Glomerular endothelial cell (primary cell): ENCODE data around the gene APOL2. TPM values are rescaled to one million over a fixed set of nuclear protein-coding genes. Genes with fewer than 3 reads are reported as not detected.
"Not testable (repeated sequence)": the region's sequence is repeated elsewhere in the genome, so short reads cannot be mapped to it uniquely, and the experiment has no call there.

ENCODE experiments used
- DNase-seq: peaks from one replicate; pipeline ENCODE4 v3.0.0-alpha.2; 2011; ENCODE audit warnings: low read depth, low spot score; ENCODE audit errors: extremely low read depth
- total RNA-seq: library from RNA; depleted of rRNA; stranded (reverse); fragments of >200 nt; gene quantifications from 2 replicates; pipeline ENCODE4 v1.2.3, GENCODE V29; 2015

The APOL2 gene
- total RNA-seq, 1 donor from 2014 or later = 87.6 TPM

GRCh38 chr22:36244522-36245391, 5.4 kb upstream of the APOL2 start:
- DNase-seq = no peak

GRCh38 chr22:36243986-36244385, 4.7 kb upstream of the APOL2 start:
- DNase-seq = no peak

DNA sequence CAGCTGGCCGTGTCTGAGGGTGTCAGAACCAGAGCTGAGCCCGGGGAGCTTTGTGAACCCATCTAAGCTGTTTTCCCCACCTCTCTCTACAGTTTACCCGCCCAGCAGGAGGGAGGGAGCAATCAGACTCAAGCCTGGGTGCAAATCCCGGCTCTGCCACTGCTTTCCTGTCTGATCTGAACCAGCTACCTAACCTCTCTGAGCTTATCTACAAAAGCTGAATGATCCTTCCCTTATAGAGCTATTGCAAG, 252 bp downstream of the APOL2 start:
- DNase-seq = no peak

DNA sequence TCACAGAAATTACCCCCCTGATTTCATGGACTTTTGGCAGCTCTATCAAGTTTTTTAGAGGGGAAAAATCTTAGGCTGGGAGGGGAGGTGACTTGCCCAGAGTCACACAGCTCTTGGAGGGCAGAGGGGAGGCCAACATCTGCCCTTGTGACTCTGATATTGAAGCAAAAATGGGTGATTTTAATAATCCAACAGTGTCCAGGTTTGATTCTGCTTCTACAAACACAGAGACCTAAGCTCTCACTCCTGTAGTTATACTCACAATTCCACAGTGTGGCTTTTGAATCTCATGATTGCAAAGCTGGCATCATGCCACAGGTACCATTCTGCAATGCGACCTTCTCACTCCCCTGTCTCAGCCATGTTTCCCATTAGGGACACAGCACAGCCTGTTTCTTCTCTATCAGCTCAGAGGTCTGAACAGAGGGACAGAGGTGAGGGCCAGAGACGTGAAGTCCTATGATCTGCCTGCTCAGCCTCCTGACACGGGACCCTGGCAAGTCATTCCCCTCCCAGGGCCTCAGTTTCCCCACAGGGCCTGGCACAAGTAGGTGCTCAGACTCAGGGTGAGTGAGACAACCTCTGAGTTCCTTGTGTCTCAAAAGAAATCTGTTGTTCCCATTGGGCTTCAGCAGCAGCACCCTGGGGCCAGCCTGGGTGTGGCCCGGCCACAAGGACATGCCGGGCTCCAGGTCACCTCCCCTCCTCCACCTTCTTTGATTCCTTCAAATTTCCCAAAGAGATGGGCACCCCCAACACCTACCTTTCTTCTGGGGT, 766 bp downstream of the APOL2 start:
- no peak for DNase-seq

- DNase-seq = no peak
Observed at GRCh38 chr22:36237462-36238372, 1.6 kb downstream of the APOL2 start.

GRCh38 chr22:36236388-36237319, 2.7 kb downstream of the APOL2 start:
- no peak for DNase-seq

DNA sequence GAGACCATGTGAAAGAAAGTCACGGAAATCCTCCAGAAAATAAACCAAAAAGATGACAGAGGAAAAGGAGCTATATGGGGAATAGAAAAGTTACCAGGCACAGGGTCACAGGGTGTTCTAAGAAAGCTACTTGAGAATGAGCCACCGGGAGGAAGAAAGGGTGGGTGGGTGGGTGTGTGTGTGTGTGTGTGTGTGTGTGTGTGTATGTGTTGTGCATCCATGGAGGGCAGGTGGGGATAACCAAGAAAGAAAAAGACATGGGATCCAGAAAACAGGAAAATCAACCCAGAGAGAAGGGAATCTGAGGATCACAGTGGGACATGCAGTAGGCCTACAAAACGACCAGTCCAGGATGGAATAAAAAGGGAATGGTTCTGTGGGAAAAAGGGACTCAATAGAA, 3.7 kb downstream of the APOL2 start:
- no peak for DNase-seq

DNA sequence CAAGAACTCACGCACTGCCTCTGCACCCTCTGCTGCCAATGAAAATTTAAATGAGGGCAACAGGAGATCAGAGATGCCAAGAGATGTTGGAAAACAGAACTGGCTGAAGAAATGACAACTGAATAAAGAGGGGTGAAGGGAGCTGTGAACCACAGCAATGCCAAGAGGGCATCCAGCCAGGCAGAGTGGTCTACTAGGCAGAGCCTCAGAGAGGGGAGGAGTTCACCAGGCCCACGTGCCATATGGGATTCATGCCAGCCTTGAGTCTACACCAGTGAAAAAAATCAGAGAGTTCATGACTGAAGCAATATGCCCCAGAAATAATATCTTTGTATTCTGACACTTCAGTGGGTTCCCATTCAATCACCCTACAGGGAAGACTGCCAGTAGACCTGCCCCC, 4.4 kb downstream of the APOL2 start:
- no peak for DNase-seq

DNA sequence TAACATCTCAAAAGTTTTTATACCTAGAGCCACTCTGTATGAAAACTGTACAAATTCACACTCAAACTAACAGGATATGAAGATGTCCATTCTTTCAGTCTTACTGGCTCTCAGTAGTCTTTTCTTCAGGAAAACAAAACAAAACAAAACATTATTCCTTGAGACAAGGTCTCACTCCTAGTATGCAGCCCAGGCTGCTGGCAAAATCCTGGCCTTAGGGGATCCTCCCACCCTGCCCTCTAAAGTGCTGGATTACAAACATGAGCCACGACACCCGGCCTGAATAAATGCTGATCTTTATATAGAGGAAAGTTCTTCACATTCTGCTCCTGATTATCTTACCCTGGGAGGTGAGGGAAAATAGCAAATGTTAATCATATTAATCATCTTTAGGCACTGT, 5.1 kb downstream of the APOL2 start:
- DNase-seq = no peak

DNA sequence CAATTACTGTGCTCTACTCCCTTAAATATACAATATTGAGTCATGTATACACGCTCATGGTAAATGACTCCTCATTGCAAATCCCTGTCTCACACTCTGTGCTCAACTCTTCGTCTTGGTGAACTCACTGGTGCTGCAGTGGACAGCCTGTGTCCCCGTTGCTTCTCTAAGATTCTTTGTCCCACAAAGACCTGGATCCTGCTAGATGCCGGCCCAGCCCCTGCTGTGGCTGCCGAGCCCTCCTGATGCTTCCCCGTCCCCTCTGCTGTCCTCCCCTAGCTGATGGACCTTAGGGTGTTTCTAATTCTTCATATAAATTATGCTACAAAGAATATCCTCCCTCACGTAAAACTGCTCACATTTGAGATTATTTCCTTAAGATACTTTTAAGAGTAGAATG, 5.5 kb downstream of the APOL2 start:
- no peak for DNase-seq

- no peak for DNase-seq
Observed at GRCh38 chr22:36232715-36233401, 6.5 kb downstream of the APOL2 start.

- DNase-seq = not testable (repeated sequence)
Observed at GRCh38 chr22:36231051-36231450, 8.3 kb downstream of the APOL2 start.

GRCh38 chr22:36229649-36230048, 9.7 kb downstream of the APOL2 start:
- DNase-seq = not testable (repeated sequence)

DNA sequence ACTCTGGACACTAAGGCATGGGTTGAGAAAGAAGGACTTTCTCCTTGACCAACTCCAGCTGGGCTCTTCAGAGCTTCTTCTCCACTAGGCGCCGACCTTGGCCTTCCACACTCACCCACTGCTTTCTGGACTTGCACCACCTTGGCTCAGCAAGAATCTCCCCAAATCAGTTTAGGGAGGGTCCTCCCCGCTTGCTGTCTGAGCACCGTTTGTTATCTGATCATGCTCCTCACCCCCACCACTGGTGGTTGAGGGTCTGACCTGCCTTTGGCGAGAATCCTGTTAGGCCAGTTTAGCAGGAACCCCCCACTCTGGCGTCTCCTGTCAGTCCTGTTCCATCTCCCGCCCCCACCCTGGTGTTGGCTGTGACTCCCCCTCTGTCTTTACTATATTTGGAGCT, 10.4 kb downstream of the APOL2 start:
- DNase-seq = no peak

DNA sequence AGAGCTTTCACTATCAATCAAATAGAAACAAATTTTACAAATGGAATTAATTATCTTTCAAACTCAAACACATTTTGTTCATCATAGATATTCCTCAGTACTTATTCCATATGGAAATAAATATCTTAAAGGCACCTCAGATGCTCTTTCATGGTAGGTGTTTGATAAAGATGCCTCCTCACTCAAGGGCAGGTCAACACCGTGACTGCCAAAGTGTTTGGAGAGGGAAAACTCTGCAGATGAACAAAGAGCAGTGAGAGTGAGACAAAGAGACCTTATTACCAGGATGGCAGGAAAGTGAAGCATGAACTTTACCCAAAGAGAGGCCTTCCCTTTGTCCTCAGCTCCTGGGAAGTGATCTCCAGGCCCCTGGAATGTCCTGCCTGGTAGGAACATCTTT, 11.0 kb downstream of the APOL2 start:
- DNase-seq = not testable (repeated sequence)

DNA sequence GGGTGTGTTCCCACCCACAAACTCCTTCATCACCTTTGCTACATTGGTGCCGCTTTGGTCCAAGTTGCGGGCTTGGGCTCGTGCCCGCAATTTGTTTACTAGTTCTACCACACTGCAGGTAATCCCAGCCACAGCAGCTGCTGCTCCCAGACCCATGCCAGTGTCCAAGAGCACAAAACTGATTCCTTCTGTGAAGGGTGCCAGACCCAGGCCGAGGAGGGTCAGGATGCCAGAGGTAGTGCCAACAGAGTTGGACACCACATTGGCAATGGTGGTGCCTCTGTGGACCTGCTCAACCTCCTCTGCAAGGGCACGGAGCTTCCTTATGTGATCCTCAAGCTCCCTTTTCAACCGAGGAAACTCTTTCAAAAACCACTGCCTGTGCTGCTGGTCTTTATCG, 11.5 kb downstream of the APOL2 start:
- DNase-seq = no peak

GRCh38 chr22:36227396-36227795, 11.9 kb downstream of the APOL2 start:
- no peak for DNase-seq

DNA sequence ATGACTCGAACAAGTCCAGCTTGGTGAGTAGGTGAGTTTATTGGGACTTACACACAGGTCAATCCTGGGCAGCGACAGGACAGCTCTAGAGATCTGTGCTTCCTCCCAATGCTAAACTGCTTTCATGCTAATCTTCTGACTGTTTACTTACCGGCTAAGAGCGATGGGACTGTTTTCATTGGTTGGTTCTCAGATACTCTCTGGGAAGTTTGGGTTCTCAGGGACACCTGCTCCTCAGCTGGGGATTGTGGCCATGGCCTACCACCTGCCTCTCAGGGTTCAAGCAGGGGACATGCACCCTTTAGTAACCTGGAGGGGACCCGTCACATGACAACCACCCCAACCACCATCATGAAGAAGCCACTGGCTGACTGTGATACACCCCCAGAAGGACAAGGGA, 13.1 kb downstream of the APOL2 start:
- no peak for DNase-seq

GRCh38 chr22:36225333-36225922, 13.9 kb downstream of the APOL2 start:
- no peak for DNase-seq
